HepG2 (cell line): ENCODE results near the gene HIC1. TPM values are rescaled to one million over a fixed set of nuclear protein-coding genes. Genes with fewer than 3 reads are reported as not detected.

Experiments
- ATAC-seq: fragments of 200-7000 bp; cut with Tn5 transposase; 3 replicates; pipeline ENCODE4 v1.9.1; 2020; ENCODE audit warnings: mild to moderate bottlenecking, moderate library complexity
- BruUV-seq: library from RNA; stranded (reverse); fragments of 400-500 nt; replicated peaks from 2 replicates; lab custom pipeline; 2021; lab: Mats Ljungman, UMichigan
- CTCF ChIA-PET: fragments of 300-600 bp; formaldehyde crosslinking; extraction: SDS; loops from one replicate; lab custom pipeline; 2021; ENCODE audit warnings: low total read pairs, inconsistent platforms, low intra/inter-chr PET ratio; lab: Yijun Ruan, JAX
- POLR2A ChIA-PET: fragments of 350-600 bp; sonication (Branson Sonifier 250); formaldehyde crosslinking; loops from one replicate; lab custom pipeline; 2020; ENCODE audit warnings: antibody characterized with exemption, inconsistent platforms; lab: Yijun Ruan, JAX
- DNase-seq: peaks from one replicate; pipeline ENCODE4 v3.0.0-alpha.2; 2015; ENCODE audit warnings: low spot score
- FAIRE-seq: peaks from 3 replicates; lab custom pipeline; 2011; peaks lifted over from hg19 to GRCh38; lab: Jason Lieb, UNC
- H2AFZ ChIP-seq: one replicate; pipeline ENCODE4 v1.6.1; 2011; ENCODE audit warnings: low read length, inconsistent platforms
- H3K27ac ChIP-seq: fragments of 300-600 bp; 3 replicates; pipeline ENCODE4 v1.8.0; 2011; ENCODE audit warnings: mixed run types, mild to moderate bottlenecking, mixed read lengths, low read length, inconsistent platforms; ENCODE audit not compliant: insufficient read depth; ENCODE audit errors: extremely low read length
- H3K27me3 ChIP-seq, 2 experiments: fragments of 200-600 bp in 1 of 2; 2 replicates in 1 of 2; 3 replicates in 1 of 2; pipeline versions ENCODE4 v1.6.0 to v1.8.0; 2011; ENCODE audit warnings: low read length in 2 of 2, mild to moderate bottlenecking in 2 of 2, moderate library complexity in 2 of 2, inconsistent platforms in 1 of 2; ENCODE audit not compliant: insufficient read depth in 2 of 2, control insufficient read depth in 1 of 2
- H3K36me3 ChIP-seq, 2 experiments: fragments of 200-600 bp in 1 of 2; replicated peaks in 1 of 2; 2 replicates in 1 of 2; 3 replicates in 1 of 2; pipeline versions ENCODE4 v1.5.1 to v1.8.0; 2011; ENCODE audit warnings: low read length in 2 of 2, inconsistent platforms in 1 of 2; ENCODE audit not compliant: insufficient read depth in 2 of 2, control insufficient read depth in 1 of 2
- H3K4me1 ChIP-seq: 2 replicates; pipeline ENCODE4 v1.5.1; 2012; ENCODE audit warnings: low read length, inconsistent platforms; ENCODE audit not compliant: insufficient read depth
- H3K4me2 ChIP-seq: 2 replicates; pipeline ENCODE4 v1.6.0; 2011; ENCODE audit warnings: low read depth, low read length, inconsistent platforms
- H3K4me3 ChIP-seq, 3 experiments: fragments of 200-600 bp in 1 of 3; sonication (generic), shearing (Covaris generic) in 1 of 3; replicated peaks in 1 of 3; 2 replicates each; pipeline ENCODE4 v1.5.1; 2011 to 2016; ENCODE audit warnings: low read length in 3 of 3, inconsistent platforms in 2 of 3, low read depth in 2 of 3, mild to moderate bottlenecking in 2 of 3, control low read depth in 1 of 3, mixed read lengths in 1 of 3; ENCODE audit not compliant: insufficient read depth in 1 of 3
- H3K79me2 ChIP-seq: one replicate; pipeline ENCODE4 v1.6.1; 2011; ENCODE audit warnings: low read length, inconsistent platforms; ENCODE audit not compliant: insufficient read depth
- H3K9ac ChIP-seq: 2 replicates; pipeline ENCODE4 v1.6.0; 2011; ENCODE audit warnings: mild to moderate bottlenecking, low read depth, low read length, inconsistent platforms; ENCODE audit not compliant: insufficient read depth
- H3K9me3 ChIP-seq: 2 replicates; pipeline ENCODE4 v1.5.1; 2012; ENCODE audit warnings: mild to moderate bottlenecking, low read length
- H4K20me1 ChIP-seq: 2 replicates; pipeline ENCODE4 v1.6.0; 2011; ENCODE audit warnings: inconsistent platforms, mild to moderate bottlenecking, low read length, moderate library complexity; ENCODE audit not compliant: insufficient read depth
- AGO1 ChIP-seq: fragments of 200-400 bp; formaldehyde crosslinking; IDR thresholded peaks from 2 replicates; pipeline ENCODE4 v1.6.1; 2017; ENCODE audit warnings: mild to moderate bottlenecking, low read depth, low read length, moderate library complexity; ENCODE audit not compliant: poor library complexity, severe bottlenecking
- BHLHE40 ChIP-seq: IDR thresholded peaks from 2 replicates; pipeline ENCODE4 v1.6.1; 2011; ENCODE audit warnings: low read length, improper control_type of control experiment
- CBX2 ChIP-seq, 2 experiments: fragments of 200-600 bp in 1 of 2; sonication (generic); formaldehyde crosslinking in 1 of 2; IDR thresholded peaks; 2 replicates each; pipeline versions ENCODE4 v1.7.0 to v1.8.1; 2018 to 2022; ENCODE audit warnings: low read depth in 2 of 2, low read length in 1 of 2, mild to moderate bottlenecking in 1 of 2, missing genetic modification reagents in 1 of 2
- ELF1 ChIP-seq: sonication (generic); formaldehyde crosslinking; IDR thresholded peaks from 2 replicates; pipeline ENCODE4 v1.4.0; 2020; ENCODE audit warnings: missing genetic modification reagents
- FOXM1 ChIP-seq: sonication (generic); formaldehyde crosslinking; IDR thresholded peaks from 2 replicates; pipeline ENCODE4 v1.5.0; 2020; ENCODE audit warnings: missing genetic modification reagents
- IRF1 ChIP-seq: sonication (generic); formaldehyde crosslinking; IDR thresholded peaks from 2 replicates; pipeline ENCODE4 v1.4.0; 2020; ENCODE audit warnings: low read depth, mild to moderate bottlenecking, missing genetic modification reagents
- JUND ChIP-seq: sonication (generic); formaldehyde crosslinking; IDR thresholded peaks from 2 replicates; pipeline ENCODE4 v1.8.0; 2022; ENCODE audit warnings: mild to moderate bottlenecking, missing genetic modification reagents
- KAT2B ChIP-seq: fragments of 150-350 bp; IDR thresholded peaks from 2 replicates; pipeline ENCODE4 v1.6.1; 2014; ENCODE audit warnings: low read depth, low read length, borderline replicate concordance
- NFATC3 ChIP-seq: sonication (generic); formaldehyde crosslinking; IDR thresholded peaks from 2 replicates; pipeline ENCODE4 v1.5.1; 2020; ENCODE audit warnings: mild to moderate bottlenecking, missing genetic modification reagents
- PAF1 ChIP-seq: IDR thresholded peaks from 2 replicates; pipeline ENCODE4 v1.6.1; 2016; ENCODE audit warnings: missing genetic modification reagents, missing compliant biosample characterization
- PBX3 ChIP-seq: sonication (generic); formaldehyde crosslinking; IDR thresholded peaks from 2 replicates; pipeline ENCODE4 v1.8.1; 2023; ENCODE audit warnings: missing genetic modification reagents, inconsistent platforms, borderline replicate concordance
- SMC3 ChIP-seq: IDR thresholded peaks from 2 replicates; pipeline ENCODE4 v1.6.1; 2011; ENCODE audit warnings: low read length, improper control_type of control experiment
- TBX3 ChIP-seq: fragments of 450-650 bp; IDR thresholded peaks from 2 replicates; pipeline ENCODE4 v1.6.1; 2017; ENCODE audit warnings: antibody characterized with exemption, mild to moderate bottlenecking, inconsistent platforms, borderline replicate concordance
- TERF1 ChIP-seq: sonication (generic); formaldehyde crosslinking; IDR thresholded peaks from 2 replicates; pipeline ENCODE4 v1.8.0; 2022; ENCODE audit warnings: mild to moderate bottlenecking, missing genetic modification reagents, moderate library complexity
- XBP1 ChIP-seq: sonication (generic); formaldehyde crosslinking; IDR thresholded peaks from 2 replicates; pipeline ENCODE4 v1.5.0; 2020; ENCODE audit warnings: missing genetic modification reagents
- YEATS2 ChIP-seq: sonication (generic); formaldehyde crosslinking; IDR thresholded peaks from 2 replicates; pipeline ENCODE4 v1.4.0; 2020; ENCODE audit warnings: missing genetic modification reagents, borderline replicate concordance
- ZHX1 ChIP-seq: sonication (generic); formaldehyde crosslinking; IDR thresholded peaks from 2 replicates; pipeline ENCODE4 v1.8.1; 2022; ENCODE audit warnings: low read depth, mild to moderate bottlenecking, missing genetic modification reagents
- ZNF543 ChIP-seq: sonication (generic); formaldehyde crosslinking; IDR thresholded peaks from 2 replicates; pipeline ENCODE4 v1.4.0; 2020; ENCODE audit warnings: mild to moderate bottlenecking, missing genetic modification reagents
- ZNF781 ChIP-seq: sonication (generic); formaldehyde crosslinking; IDR thresholded peaks from 2 replicates; pipeline ENCODE4 v1.5.1; 2020; ENCODE audit warnings: borderline replicate concordance, mild to moderate bottlenecking, missing genetic modification reagents; ENCODE audit errors: not compliant biosample characterization
- WGBS: methylation state at CpG from one replicate; pipeline ENCODE4 v1.1.6; 2017; ENCODE audit warnings: low lambda C conversion rate; 5-methylcytosine and 5-hydroxymethylcytosine counted together
- in situ Hi-C: cut with HindIII; loops from 2 replicates; pipeline ENCODE4 v1.10.0; 2017; ENCODE audit warnings: low pct_unique_long_range_greater_than_20kb; ENCODE audit not compliant: extremely low pct_ligation_motif_present
- intact Hi-C: fragments of 100-400 bp; cut with micrococcal nuclease; formaldehyde crosslinking; loops from one replicate; pipeline ENCODE4 v1.10.0; 2022; ENCODE audit not compliant: unreplicated experiment
- polyA plus RNA-seq, 8 experiments: library from polyadenylated mRNA; depleted of rRNA in 3 of 8; stranded (reverse) in 7 of 8; unstranded in 1 of 8; fragments of >200 nt; fragmentation: Illumina TruSeq in 4 of 8; extraction: Trizol in 4 of 8; gene quantifications; 2 replicates each; pipeline versions ENCODE4 v1.2.1 to v1.2.3, GENCODE V29; 2011 to 2016; ENCODE audit warnings: low read depth in 4 of 8, missing spikeins in 1 of 8, mixed read lengths in 1 of 8; ENCODE audit not compliant: insufficient read depth in 1 of 8
- total RNA-seq, 5 experiments: library from RNA; depleted of rRNA; stranded (reverse); fragments of >200 nt; fragmentation: Illumina TruSeq; extraction: Trizol; gene quantifications; 2 replicates each; pipeline ENCODE4 v1.2.3, GENCODE V29; 2016; ENCODE audit warnings: low read depth in 1 of 5

Gene HIC1
- total and polyA plus RNA-seq, 2 of the 13 experiments (the other 11 are each of a cell fraction or from before 2014, with no cell fraction given): 0.04 to 0.31 TPM

- no peaks in the 10 kb centered on the region for H4K20me1 ChIP-seq
- TF ChIP-seq FOXM1 (CRISPR knock-in tag) (no peak), ZHX1 (no peak), PBX3 (no peak), ZNF543 (no peak), CBX2 (IDR thresholded peaks at IDR 0.05; ENCODE audit: low read depth, low read length) (no peak), CBX2 (CRISPR knock-in tag; IDR thresholded peaks at IDR 0.05; ENCODE audit: low read depth) (no peak), SMC3 (no peak), NFATC3 (CRISPR knock-in tag) (no peak), TERF1 (CRISPR knock-in tag) (no peak), XBP1 (CRISPR knock-in tag) (no peak), KAT2B (no peak), AGO1 (no peak), YEATS2 (CRISPR knock-in tag) (no peak), IRF1 (CRISPR knock-in tag) (no peak), ELF1 (CRISPR knock-in tag) (no peak), JUND (CRISPR knock-in tag) (no peak), BHLHE40 (no peak), PAF1 (CRISPR knock-in tag) (no peak), TBX3 (no peak), ZNF781 (CRISPR knock-in tag) (no peak)
Observed at GRCh38 chr17:2090804-2091534, 36.1 kb downstream of the HIC1 start.

More at GRCh38 chr17:2090804-2091534, 36.1 kb downstream of the HIC1 start:
- no peaks in the 10 kb centered on the region for H3K27me3 ChIP-seq
- no TSS peak for BruUV-seq
- H3K9me3 ChIP-seq: no peaks in the 10 kb centered on the region
- no peak overlapping the region for H3K4me2 ChIP-seq
- no peak overlapping the region for H3K27ac ChIP-seq
- ChIA-PET POLR2A (no interaction called here), CTCF (no interaction called here)
- H3K79me2 ChIP-seq: no peaks in the 10 kb centered on the region
- H3K9ac ChIP-seq: no peak overlapping the region
- H3K4me3 ChIP-seq: no peak overlapping the region
- H2AFZ ChIP-seq: no peak overlapping the region
- in situ Hi-C loops (no loop called here), intact Hi-C loops (no loop called here)
- peaks cover 40% of the 10 kb centered on the region for H3K4me1 ChIP-seq
- peaks cover 0 to 8% of the 10 kb centered on the region in 2 experiments; a peak in 3 of 5 replicates for H3K36me3 ChIP-seq
- WGBS: 96% methylated on average over 2 of the region's 2 CpGs
- ATAC-seq (no peak), DNase-seq (no peak), FAIRE-seq (no peak)
